Measurements from ENCODE around the gene PTPRT.

GRCh38 chr20:42978184-42978974 lies 211.3 kb downstream of the PTPRT start:
- TF ChIP-seq FOXJ3 (CRISPR knock-in tag; IDR thresholded peaks at IDR 0.05; ENCODE audit: borderline replicate concordance), result no peak
- TF ChIP-seq CREM (IDR thresholded peaks at IDR 0.05), result no peak
- no peak for TF ChIP-seq CREM (CRISPR knock-in tag; IDR thresholded peaks at IDR 0.05)
- no peak for TF ChIP-seq ZNF615 (CRISPR knock-in tag; IDR thresholded peaks at IDR 0.05; ENCODE audit: borderline replicate concordance)
- no peak for TF ChIP-seq HOXA9 (CRISPR knock-in tag; IDR thresholded peaks at IDR 0.05; ENCODE audit: borderline replicate concordance)
- TF ChIP-seq ZNF788 (CRISPR knock-in tag; IDR thresholded peaks at IDR 0.05; ENCODE audit: borderline replicate concordance), result no peak
- no peak for TF ChIP-seq SALL2 (CRISPR knock-in tag; IDR thresholded peaks at IDR 0.05)
- no peak for TF ChIP-seq POLR2A (IDR thresholded peaks at IDR 0.05; ENCODE audit: insufficient read depth in 1 of 2, low read depth in 2 of 2, low read length in 2 of 2)
- TF ChIP-seq ZBTB40 (IDR thresholded peaks at IDR 0.05), result no peak
- no peak for TF ChIP-seq ZBTB40 (CRISPR knock-in tag; IDR thresholded peaks at IDR 0.05)
- TF ChIP-seq SAFB2 (CRISPR knock-in tag; IDR thresholded peaks at IDR 0.05; ENCODE audit: borderline replicate concordance, low read depth), result no peak
- no peak for TF ChIP-seq ARID2 (CRISPR knock-in tag; IDR thresholded peaks at IDR 0.05; ENCODE audit: borderline replicate concordance)
- no peak for TF ChIP-seq EZH2 (conservative IDR thresholded peaks at IDR 0.05; ENCODE audit: low read depth, low read length)
